ENCODE data around the gene TGFB2.

DNA sequence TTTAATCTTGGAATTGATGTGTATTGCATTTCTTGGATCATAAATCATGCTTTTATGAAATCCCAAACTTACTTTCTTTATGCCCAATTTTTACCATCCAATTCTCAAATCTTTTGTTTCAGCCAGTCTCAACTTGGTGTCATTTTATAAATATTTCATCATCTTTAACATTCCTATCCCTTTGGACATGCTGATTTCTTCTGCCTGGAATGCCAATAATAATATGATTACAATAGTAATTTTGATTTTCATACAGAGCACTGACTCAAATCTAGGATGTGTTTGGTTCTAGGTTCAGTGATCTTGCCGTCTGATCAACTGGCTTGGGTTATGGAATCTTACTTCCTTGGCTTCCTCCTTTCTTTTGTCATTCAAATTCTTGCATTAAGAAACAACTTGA, 47.3 kb upstream of the TGFB2 start:
- TF ChIP-seq CTCF (IDR thresholded peaks at IDR 0.05; ENCODE audit: low read depth, low read length, missing input control): no peak
- no peak for TF ChIP-seq TAF1 (conservative IDR thresholded peaks at IDR 0.05)

All from liver (tissue), 3 donors.